ENCODE data around the gene IL15RA. TPM values are rescaled to one million over a fixed set of nuclear protein-coding genes. Genes with fewer than 3 reads are reported as not detected.

IL15RA gene
- total RNA-seq, 1 donor from 2014 or later: 23.1 TPM

DNA sequence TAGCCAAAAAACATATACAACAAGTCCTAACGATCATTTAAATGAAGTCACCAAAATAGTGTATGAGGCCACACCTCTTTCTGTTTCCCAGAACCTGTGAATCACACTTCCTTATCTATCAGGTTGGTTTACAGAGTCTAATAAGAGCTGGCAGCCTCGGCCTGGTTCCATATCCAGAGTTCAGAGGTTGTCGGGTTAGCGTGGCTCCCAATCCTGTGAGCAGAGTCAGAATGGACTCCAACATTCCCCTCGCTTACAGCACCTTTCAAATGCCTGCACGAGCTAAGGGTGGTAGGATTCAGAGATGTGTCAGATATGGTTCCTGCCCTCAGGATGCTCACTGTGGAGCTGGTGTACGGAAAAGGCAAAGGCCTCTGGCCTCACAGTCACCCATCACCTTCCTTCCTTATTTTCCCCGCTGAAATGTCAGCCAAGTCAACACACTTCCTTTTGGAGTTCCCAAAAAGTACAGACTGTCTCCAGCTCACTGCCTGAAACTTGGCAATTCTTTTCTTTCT, 6.0 kb downstream of the IL15RA start:
- H3K27me3 ChIP-seq (ENCODE audit: control insufficient read depth, insufficient read depth, low read length): no peaks in the 10 kb centered on the region
- TF ChIP-seq, protein P1, sequence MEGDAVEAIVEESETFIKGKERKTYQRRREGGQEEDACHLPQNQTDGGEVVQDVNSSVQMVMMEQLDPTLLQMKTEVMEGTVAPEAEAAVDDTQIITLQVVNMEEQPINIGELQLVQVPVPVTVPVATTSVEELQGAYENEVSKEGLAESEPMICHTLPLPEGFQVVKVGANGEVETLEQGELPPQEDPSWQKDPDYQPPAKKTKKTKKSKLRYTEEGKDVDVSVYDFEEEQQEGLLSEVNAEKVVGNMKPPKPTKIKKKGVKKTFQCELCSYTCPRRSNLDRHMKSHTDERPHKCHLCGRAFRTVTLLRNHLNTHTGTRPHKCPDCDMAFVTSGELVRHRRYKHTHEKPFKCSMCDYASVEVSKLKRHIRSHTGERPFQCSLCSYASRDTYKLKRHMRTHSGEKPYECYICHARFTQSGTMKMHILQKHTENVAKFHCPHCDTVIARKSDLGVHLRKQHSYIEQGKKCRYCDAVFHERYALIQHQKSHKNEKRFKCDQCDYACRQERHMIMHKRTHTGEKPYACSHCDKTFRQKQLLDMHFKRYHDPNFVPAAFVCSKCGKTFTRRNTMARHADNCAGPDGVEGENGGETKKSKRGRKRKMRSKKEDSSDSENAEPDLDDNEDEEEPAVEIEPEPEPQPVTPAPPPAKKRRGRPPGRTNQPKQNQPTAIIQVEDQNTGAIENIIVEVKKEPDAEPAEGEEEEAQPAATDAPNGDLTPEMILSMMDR (IDR thresholded peaks at IDR 0.05; ENCODE audit: insufficient read depth, low read length, poor library complexity, severe bottlenecking): no peak
- no peak for DNase-seq (ENCODE audit: low read depth)
- no peak overlapping the region for H3K4me3 ChIP-seq (ENCODE audit: low read depth, low read length)
- H3K36me3 ChIP-seq (ENCODE audit: control insufficient read depth, insufficient read depth, low read length): no peaks in the 10 kb centered on the region

DNA sequence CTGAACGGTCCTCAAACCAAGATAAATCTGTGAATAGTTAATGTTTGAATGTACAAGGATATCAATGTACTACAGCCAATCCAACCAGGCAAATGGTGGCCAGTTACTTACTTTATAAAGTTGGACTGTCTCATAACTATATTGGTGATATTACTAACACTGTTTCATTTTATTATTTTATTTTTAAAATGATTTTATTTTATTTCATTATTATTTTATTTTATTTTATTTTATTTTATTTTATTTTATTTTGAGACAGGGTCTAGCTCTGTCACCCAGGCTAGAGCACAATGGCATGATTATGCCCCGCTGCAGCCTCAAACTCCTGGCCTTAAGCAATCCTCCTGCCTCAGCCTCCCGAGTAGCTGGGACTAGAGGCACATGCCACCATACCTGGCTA, 6.8 kb downstream of the IL15RA start:
- Histone ChIP-seq H3K36me3 (ENCODE audit: control insufficient read depth, insufficient read depth, low read length) (no peaks in the 10 kb centered on the region), H3K27me3 (ENCODE audit: control insufficient read depth, insufficient read depth, low read length) (no peaks in the 10 kb centered on the region), H3K4me3 (ENCODE audit: low read depth, low read length) (no peak overlapping the region)
- TF ChIP-seq, protein P1 (IDR thresholded peaks at IDR 0.05; ENCODE audit: insufficient read depth, low read length, poor library complexity, severe bottlenecking): no peak
- no peak for DNase-seq (ENCODE audit: low read depth)

DNA sequence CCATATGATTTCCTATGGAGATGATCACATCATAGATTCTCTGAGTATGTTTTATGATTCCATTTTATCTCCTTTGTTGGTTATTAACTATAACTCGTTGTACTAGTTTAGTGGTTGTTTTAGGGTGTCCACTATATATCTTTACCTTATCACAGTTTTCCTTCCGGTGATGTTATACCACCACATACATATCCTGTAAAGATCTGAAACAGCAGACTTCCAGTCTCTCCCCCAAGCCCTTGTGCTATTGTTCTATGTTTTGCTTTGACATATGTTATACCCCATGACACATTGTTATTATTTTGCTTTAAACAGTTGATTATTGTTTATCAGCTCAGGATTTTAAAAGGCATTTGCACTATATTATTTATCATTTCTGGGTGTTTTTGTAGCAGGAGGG, 7.3 kb downstream of the IL15RA start:
- TF ChIP-seq, protein P1 (IDR thresholded peaks at IDR 0.05; ENCODE audit: insufficient read depth, low read length, poor library complexity, severe bottlenecking): no peak
- H3K4me3 ChIP-seq (ENCODE audit: low read depth, low read length): no peak overlapping the region
- no peaks in the 10 kb centered on the region for H3K36me3 ChIP-seq (ENCODE audit: control insufficient read depth, insufficient read depth, low read length)
- DNase-seq (ENCODE audit: low read depth): no peak
- no peaks in the 10 kb centered on the region for H3K27me3 ChIP-seq (ENCODE audit: control insufficient read depth, insufficient read depth, low read length)

DNA sequence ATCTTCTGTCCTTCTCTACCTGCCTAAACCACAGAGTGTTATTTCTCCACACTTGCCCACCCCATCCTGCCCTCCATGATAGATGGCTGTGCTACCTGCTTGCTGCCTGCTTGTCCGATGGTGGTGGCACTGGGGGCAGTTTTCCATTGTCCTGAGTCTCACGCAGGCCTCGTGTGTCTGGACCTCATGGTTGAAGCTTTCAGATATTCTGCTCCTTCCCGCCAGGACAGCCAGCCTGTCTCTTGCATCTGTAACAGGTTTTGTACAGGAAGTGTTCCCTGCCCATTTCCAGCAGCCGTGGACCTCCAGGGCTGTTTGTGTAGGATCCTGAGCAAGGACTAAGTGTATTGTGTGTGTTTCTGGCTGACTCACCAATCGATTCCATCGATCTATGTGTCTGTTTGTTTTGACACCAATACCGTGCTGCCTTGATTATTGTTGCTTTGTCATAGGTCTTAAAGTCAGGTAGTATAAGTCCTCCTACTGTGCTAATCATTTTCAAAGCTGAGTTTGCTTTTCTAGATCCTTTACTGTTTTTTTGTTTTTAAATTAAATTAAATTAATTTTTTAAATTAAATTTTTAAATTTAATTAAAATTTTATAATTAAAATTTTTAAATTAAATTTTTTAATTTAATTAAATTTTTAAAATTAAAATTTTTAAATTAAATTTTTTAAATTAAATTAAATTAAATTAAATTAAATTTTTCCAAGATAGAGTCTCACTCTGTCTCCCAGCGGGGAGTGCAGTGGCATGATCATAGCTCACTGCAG, 8.5 kb downstream of the IL15RA start:
- no peaks in the 10 kb centered on the region for H3K36me3 ChIP-seq (ENCODE audit: control insufficient read depth, insufficient read depth, low read length)
- TF ChIP-seq, protein P1 (IDR thresholded peaks at IDR 0.05; ENCODE audit: insufficient read depth, low read length, poor library complexity, severe bottlenecking): no peak
- DNase-seq (ENCODE audit: low read depth): no peak

DNA sequence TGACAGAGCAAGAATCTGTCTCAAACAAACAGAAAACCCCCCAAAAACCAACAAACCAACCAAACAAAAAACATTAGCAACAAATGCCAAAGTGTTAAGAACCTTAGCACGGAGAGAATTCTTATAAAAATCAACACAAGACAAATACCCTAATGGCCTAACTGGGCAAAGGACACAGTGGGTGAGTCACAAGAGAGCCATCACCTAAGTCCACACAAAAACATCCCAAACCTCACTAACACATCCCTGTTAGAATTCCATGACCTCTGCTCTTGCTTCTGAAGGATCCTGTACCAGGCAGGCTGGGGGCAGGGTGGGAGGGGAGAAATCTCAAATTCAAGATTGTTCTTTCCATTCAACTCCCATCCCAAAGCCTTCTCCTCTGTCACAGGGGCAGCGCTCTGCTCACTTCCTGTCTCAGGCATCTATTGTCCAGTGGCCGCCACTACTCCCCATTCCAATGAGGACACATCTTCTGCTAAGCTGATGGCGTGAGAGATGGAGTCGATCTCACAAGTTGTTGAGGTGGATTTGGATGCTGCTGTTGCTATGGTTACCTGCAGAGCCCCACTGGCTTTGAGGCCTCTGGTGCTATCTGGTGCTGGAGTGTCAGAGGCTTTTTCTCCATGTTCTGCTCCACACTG, 9.2 kb downstream of the IL15RA start:
- DNase-seq (ENCODE audit: low read depth): no peak
- TF ChIP-seq, protein P1 (IDR thresholded peaks at IDR 0.05; ENCODE audit: insufficient read depth, low read length, poor library complexity, severe bottlenecking): no peak
- Histone ChIP-seq H3K4me3 (ENCODE audit: low read depth, low read length) (no peak overlapping the region), H3K36me3 (ENCODE audit: control insufficient read depth, insufficient read depth, low read length) (no peaks in the 10 kb centered on the region), H3K27me3 (ENCODE audit: control insufficient read depth, insufficient read depth, low read length) (no peaks in the 10 kb centered on the region)

More for the DNA sequence above, 8.5 kb downstream of the IL15RA start:
- H3K4me3 ChIP-seq (ENCODE audit: low read depth, low read length): no peak overlapping the region
- H3K27me3 ChIP-seq (ENCODE audit: control insufficient read depth, insufficient read depth, low read length): no peaks in the 10 kb centered on the region
